Measurements from ENCODE around the gene ANK2.

Gene ANK2

DNA sequence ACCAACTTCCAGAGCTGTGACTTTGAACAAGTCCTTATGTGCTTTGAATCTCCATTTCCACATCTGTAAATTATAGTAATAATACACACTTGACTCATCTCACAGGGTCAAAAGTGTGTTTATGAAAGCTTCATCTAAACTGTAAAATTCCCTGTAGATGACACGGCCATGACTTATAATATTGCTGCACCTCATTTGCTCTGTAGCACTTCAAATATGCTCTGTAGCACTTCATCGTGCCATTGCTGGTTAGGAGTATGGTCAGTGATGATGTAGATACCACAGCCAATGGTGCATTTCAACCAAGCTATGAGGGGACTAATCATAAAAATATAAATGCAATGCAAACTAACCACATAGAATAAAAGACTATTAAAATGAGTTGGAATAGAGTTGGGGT is 318.6 kb downstream of the ANK2 start:
- no peaks in the 10 kb centered on the region for H3K4me1 Mint-ChIP-seq
- no peak overlapping the region for H3K4me3 Mint-ChIP-seq
- no peak for ATAC-seq

DNA sequence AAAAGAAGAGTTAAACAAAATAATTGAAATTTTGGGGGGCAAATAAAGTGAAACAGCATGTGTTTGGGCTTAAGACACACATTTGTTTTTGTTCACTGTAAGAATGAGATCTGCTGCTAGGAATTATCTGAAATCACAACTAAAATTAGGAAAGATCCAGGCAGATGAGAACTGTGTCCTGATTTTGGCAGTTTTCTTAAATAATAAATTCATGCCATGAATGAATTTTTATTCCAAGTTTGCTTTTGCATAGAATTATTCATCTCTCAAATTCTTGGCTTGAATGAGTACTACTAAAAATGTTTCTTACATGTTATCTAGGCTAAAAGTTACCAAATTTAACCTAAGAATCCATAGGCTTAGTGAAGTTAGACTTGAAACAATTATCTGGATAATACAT is 321.7 kb downstream of the ANK2 start:
- Mint-ChIP-seq H3K9me3 (no peaks in the 10 kb centered on the region), H3K27ac (no peak overlapping the region), H3K27me3 (peaks cover 25% of the 10 kb centered on the region), H3K4me1 (no peaks in the 10 kb centered on the region), H3K4me3 (no peak overlapping the region)
- ATAC-seq (no peak), DNase-seq (no peak)

More for the DNA sequence above, 318.6 kb downstream of the ANK2 start:
- Mint-ChIP-seq H3K27ac (no peak overlapping the region), H3K27me3 (peaks cover 21% of the 10 kb centered on the region), H3K9me3 (no peaks in the 10 kb centered on the region)
- no peak for DNase-seq

DNA sequence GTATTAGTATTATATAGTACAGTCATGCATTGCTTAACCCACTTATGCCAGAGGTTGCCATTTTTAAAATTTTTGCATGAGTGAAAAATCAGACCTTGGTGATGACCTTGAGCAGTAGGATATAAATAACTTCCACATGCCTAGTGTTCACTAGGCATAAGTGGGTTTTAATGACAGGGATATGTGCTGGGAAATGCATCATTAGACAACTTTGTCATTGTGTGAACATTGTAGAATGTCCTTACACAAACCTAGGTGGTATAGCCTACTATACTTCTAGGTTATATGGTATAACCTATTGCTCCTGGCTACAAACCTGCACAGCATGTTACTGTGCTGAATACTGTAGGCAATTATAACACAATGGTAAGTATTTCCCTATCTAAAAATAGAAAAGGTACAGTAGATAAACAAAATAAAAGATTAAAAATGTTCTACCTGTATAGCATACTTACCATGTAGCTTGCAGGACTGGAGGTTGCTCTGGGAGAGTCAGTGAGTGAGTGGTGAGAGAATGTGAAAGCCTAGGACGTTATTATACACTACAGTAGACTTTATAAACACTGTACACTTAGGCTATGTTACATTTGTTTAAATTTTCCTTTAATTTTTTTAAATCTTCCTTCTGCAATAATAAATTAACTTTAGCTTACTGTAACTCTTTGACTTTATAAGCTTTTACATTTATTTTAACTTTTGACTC is 326.7 kb downstream of the ANK2 start:
- ATAC-seq (no peak), DNase-seq (no peak)
- Mint-ChIP-seq H3K4me1 (no peaks in the 10 kb centered on the region), H3K27me3 (peaks cover 23% of the 10 kb centered on the region), H3K27ac (no peak overlapping the region), H3K9me3 (no peaks in the 10 kb centered on the region), H3K4me3 (no peak overlapping the region)

DNA sequence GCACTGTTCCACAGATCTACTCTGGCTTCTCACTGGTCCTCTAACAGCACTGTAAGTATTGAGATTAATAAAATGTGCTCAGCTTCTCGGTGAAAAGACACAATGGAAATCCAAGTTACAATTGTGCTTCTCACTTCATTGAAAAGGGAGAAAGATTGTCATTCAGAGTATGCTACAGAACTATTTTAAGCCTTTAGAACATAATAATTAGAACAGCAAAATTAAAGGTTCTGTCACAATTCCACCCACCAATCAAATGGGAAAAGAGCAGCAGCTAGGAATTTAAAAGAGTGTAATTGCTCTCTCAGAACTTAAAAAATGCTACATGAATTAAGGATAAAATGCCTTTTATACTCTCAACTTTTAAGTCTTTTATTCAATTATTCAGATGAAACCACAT is 329.4 kb downstream of the ANK2 start:
- no peak for DNase-seq
- Mint-ChIP-seq H3K27me3 (peaks cover 8% of the 10 kb centered on the region), H3K27ac (no peak overlapping the region), H3K9me3 (no peaks in the 10 kb centered on the region), H3K4me3 (no peak overlapping the region), H3K4me1 (no peaks in the 10 kb centered on the region)
- ATAC-seq, result no peak

DNA sequence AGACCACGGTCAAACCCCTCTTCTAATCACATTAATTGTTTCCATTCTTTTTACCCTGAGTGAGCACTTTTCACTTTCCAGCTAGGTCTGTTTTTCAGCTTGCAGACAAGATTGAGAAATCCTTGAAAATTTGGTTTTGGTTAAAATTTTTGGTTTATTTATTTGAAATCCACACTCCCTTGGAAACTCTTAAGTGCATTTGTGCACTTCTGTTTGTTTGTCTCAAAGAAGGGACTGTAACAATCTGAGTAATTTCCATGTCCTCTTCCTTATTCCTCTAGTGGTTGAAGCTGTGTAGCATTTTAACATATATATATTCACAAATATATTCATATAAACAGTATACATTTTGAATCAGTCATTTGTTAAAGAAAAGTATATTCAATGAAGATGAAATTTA is 333.3 kb downstream of the ANK2 start:
- Mint-ChIP-seq H3K4me3 (no peak overlapping the region), H3K27ac (no peak overlapping the region), H3K4me1 (peaks cover 10% of the 10 kb centered on the region), H3K27me3 (peaks cover 14% of the 10 kb centered on the region), H3K9me3 (no peaks in the 10 kb centered on the region)
- ATAC-seq (no peak), DNase-seq (no peak)

DNA sequence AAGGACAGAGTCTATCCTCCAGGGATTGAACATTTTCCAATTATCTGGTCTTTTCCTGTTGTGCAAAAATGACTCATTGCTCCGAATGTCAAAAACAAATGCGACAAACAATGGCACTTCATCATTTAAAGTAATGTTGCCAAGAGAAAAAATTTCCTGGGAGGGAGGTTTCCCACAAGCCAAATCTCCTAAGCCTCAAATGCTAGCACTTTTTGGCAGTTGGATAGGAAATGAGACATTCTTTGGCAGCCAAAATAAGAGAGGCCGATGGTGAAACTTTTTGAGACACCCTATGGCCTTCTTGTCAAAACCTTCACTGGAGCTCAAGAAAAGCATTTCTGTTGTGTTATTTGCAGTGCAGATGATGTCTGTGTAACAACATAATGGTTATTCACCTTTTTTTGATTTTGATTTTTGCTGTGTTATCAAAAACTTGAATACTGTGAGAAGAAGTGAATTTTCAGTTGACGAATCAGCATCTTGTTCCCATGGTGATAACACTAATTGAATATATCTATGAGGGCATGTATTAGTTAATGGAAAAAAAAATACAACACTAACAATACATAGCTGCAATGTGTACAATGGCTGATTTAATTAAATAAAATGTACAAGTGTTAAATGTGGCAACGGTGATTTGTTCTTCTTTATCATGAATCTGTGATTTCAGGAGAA is 333.8 kb downstream of the ANK2 start:
- no peak overlapping the region for H3K4me3 Mint-ChIP-seq
- no peak for DNase-seq
- peaks cover 14% of the 10 kb centered on the region for H3K27me3 Mint-ChIP-seq
- no peak for ATAC-seq
- H3K9me3 Mint-ChIP-seq, result no peaks in the 10 kb centered on the region
- H3K4me1 Mint-ChIP-seq, result peaks cover 10% of the 10 kb centered on the region
- H3K27ac Mint-ChIP-seq, result no peak overlapping the region

DNA sequence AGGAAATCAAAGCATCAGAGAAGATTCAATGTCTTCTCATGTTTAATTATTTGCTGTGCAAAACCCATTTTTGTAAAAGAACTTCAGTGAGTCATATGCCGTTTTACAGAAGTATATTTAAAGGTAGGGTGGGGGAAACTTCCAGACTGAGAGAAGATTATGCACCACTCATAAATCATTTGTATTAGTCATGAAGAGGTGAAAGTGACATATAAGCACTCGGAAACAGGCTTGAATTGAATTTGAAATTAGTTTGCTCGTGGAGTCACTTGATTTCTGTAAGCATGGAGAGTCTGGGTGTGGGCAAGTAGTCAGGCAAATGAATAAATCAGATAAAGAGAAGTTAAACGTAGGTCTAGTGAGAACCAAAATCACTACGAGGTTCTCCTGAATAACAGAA is 335.1 kb downstream of the ANK2 start:
- Mint-ChIP-seq H3K4me3 (no peak overlapping the region), H3K27me3 (peaks cover 9% of the 10 kb centered on the region), H3K9me3 (no peaks in the 10 kb centered on the region), H3K27ac (no peak overlapping the region), H3K4me1 (peaks cover 10% of the 10 kb centered on the region)
- ATAC-seq (peak; percentile 80), DNase-seq (no peak)

DNA sequence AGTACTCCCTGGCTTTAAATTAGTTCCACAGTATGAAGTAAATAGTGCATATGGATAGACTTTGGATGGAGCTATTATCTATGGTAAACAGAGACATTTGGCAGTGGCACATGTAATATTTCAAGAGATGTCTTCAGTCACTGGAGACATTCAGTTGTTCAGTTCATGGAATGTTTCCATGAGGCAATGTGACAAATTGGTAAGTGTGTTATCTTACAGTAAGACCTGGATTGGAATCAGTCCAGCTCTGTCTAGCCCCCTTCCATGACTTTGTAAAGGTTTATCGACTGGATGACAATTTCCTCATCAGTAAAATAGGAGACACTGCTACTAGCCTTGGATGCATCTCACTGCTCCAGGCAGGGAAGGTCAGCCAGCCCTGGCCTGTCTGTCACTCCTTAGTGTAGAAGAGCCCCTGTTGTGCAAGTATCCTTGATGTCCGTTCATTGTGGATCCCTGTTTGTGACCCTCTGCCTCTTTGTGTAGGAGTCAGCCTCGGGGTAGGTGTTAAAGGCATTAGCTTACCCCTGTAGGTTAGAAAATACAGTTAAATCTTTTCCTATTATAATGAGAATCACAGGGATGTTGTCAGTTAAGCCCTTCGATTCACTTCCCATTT is 335.9 kb downstream of the ANK2 start:
- H3K9me3 Mint-ChIP-seq, result no peaks in the 10 kb centered on the region
- no peak overlapping the region for H3K4me3 Mint-ChIP-seq
- peaks cover 10% of the 10 kb centered on the region for H3K4me1 Mint-ChIP-seq
- H3K27me3 Mint-ChIP-seq, result peaks cover 6% of the 10 kb centered on the region
- no peak for ATAC-seq
- DNase-seq, result no peak
- no peak overlapping the region for H3K27ac Mint-ChIP-seq

DNA sequence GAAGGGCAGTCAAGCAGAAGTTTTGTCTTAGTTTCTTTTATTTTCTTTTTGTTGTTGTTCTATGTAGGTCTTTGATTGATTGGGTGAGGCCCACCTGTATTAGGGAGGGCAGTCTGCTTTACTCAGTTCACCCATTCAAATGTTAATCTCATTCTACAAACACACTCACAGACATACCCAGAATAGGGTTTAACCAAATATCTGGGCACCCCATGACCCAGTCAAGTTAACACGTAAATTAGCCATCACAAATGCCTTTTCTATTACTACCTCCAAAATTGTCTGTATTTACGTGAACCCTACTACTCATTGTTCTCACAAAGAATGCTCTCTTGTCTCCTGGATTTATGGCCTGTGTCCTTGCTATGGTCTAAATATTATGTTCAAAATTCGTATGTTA is 339.7 kb downstream of the ANK2 start:
- Mint-ChIP-seq H3K27me3 (peaks cover 10% of the 10 kb centered on the region), H3K9me3 (no peaks in the 10 kb centered on the region), H3K4me3 (no peak overlapping the region), H3K4me1 (peaks cover 10% of the 10 kb centered on the region), H3K27ac (no peak overlapping the region)
- DNase-seq (no peak), ATAC-seq (no peak)

DNA sequence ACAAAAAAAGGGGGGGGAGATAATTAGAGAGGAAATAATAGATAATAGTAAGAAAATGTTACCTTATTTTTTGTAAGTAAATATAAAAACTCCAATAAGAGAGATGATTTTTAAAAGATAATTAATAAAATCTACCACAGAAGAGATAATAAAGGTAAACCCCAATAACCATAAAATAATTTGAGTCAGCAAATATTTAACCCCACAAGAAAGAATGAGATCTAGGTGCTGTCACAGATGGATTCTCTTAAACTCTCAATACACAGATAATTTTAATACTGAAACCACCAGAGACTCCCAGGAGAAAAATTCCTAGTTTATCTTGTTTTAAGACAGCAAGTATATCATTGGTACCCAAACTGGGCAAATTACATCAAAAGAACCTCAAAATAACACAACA is 341.4 kb downstream of the ANK2 start:
- ATAC-seq (no peak), DNase-seq (no peak)
- H3K27ac Mint-ChIP-seq, result no peak overlapping the region
- H3K4me3 Mint-ChIP-seq, result no peak overlapping the region
- peaks cover 15% of the 10 kb centered on the region for H3K27me3 Mint-ChIP-seq
- peaks cover 5% of the 10 kb centered on the region for H3K4me1 Mint-ChIP-seq
- H3K9me3 Mint-ChIP-seq, result no peaks in the 10 kb centered on the region

DNA sequence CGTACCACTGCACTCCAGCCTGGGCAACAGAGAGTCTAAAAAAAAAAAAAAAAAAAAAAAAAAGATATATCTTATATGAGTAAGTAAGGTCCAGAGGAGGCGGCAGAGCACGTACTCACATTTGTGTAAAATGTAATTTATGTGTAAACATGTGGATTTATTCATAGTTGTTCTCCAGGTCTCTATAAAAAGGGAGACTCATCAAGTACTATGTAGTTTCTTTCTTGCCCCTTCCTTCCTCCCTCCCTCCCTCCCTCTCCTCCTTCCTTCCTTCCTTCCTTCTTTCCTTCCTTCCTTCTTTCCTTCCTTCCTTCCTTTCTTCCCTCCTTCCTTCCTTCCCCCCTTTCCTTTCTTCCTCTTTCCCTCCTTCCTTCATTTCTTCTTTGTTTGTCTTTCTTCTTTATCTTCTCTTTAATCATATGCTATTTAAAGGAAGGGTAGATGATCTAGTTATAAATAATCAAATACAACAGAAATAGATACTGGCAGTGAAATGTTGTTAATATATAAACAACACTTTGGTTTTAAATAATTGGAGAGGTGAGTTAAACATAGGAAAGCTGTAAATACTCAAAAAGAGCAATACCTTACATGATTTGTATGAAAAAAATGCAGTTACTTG is 344.8 kb downstream of the ANK2 start:
- peaks cover 9% of the 10 kb centered on the region for H3K27me3 Mint-ChIP-seq
- DNase-seq (no peak), ATAC-seq (no peak)

DNA sequence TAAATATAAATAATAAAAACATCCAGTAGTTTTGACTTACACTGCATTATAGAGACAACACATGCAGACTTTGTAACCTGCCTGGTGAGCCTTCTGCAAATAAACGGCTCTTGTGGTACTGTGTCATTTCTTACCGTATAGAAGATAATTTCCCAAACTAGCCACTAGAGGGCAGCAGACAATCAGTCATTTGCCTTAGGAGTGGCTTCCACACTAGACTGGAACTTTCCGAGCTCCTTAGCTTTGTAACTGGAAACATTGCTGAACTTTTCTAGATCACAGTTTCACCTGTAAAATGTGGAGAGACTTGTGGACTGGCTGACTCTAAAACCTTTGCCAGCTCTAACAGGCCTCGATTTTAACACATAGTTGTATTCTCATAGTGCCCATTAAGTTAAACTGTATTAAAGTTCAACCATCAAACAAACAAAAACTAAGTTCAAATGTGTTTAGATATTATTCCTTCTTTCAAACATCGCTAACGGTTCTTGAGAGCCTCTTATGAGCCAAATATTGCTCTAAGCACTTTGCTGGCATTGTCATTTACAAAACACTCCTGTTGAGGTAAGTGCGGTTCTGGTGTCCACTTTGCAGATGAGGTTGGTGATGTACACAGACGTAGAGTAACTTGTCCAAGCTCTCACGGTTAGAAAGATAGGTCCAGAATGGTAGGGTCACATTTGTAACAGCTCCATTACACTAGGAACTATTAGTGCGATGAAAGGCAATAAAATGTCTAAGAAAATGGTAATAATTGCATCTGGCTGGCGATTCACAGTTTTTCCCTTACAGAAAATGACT is 345.5 kb downstream of the ANK2 start:
- ATAC-seq (peak; percentile 94), DNase-seq (peak; percentile 47 to 57)
- no peak overlapping the region for H3K4me3 Mint-ChIP-seq
- H3K9me3 Mint-ChIP-seq, result no peaks in the 10 kb centered on the region
- peaks cover 9% of the 10 kb centered on the region for H3K27me3 Mint-ChIP-seq
- H3K4me1 Mint-ChIP-seq, result peaks cover 5% of the 10 kb centered on the region
- H3K27ac Mint-ChIP-seq, result no peak overlapping the region

More for the DNA sequence above, 344.8 kb downstream of the ANK2 start:
- Mint-ChIP-seq H3K4me1 (peaks cover 5% of the 10 kb centered on the region), H3K9me3 (no peaks in the 10 kb centered on the region), H3K4me3 (no peak overlapping the region), H3K27ac (no peak overlapping the region)

DNA sequence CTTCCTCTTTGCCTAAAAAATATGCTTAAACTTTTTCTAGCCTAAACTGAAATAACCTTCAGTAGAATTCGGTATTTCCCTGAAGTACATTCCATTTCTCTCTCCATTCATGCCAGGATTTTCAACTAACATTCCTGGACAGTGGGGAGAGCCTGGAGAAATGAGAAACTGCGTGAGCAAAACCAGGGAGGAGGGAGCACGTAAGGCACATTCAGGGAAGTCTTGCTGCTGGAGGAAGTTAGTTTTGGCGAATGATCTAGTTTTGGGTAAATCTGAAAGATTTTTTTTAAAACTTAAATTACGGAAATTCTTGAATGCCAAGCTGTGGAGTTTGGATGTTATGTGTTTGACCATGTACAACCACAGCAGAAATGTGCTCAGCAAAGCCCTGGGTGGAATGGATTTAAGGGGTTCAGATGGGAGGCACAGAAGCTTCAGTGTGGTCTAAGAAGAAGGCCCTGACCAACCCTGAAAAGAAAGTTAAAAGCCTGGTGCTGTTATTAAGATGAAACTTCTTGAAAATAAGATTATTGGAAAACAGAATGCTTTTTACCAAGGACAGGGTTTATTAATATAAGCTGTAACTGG is 347.8 kb downstream of the ANK2 start:
- ATAC-seq (no peak), DNase-seq (no peak)
- Mint-ChIP-seq H3K4me3 (no peak overlapping the region), H3K27ac (no peak overlapping the region), H3K27me3 (peaks cover 16% of the 10 kb centered on the region), H3K9me3 (peaks cover 0 to 5% of the 10 kb centered on the region in 2 donors), H3K4me1 (peaks cover 5% of the 10 kb centered on the region)

DNA sequence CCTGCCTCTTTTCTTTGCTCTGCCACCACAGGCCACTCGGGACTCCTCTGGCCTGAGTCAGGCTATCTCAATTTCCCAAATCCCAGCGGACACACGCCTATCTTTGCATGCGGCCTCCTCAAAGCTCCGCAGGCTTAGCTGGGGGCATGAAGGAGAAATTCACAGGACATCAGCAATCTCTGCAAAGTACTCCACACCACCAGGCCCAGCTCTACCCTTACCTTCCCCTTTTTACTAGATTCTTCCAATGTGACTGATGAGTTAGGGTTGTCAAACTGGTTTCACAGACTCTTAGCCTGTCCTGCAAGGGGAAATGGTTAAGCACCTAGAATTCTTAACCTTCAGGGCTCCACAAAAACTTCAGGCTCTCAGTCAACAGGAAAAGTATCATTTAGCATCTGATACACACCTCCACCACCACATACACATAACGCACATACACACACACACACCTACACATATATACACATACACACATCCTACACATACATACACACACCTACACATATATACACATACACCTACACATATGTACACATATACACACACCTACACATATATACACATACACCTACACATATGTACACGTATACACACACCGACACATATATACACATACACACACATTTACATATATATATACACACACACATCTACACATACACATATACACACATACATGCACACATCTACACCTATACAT is 349.1 kb downstream of the ANK2 start:
- Mint-ChIP-seq H3K4me1 (peaks cover 5% of the 10 kb centered on the region), H3K4me3 (no peak overlapping the region), H3K27me3 (peaks cover 16% of the 10 kb centered on the region), H3K27ac (no peak overlapping the region), H3K9me3 (peaks cover 0 to 5% of the 10 kb centered on the region in 2 donors)
- DNase-seq (no peak), ATAC-seq (no peak)

Measured in stimulated activated naive CD8-positive, alpha-beta T cell treated with anti-CD3 and anti-CD28 coated beads, Interleukin-15, amount 100 ng/mL, for 72 hours (primary cell).